Measurements from ENCODE around the gene ATG4B.
A peak's percentile ranks its signal among the peaks of the same experiment; 100 is the strongest.

Gene ATG4B

GRCh38 chr2:241598061-241598460 is 39.4 kb upstream of the ATG4B start:
- no peak overlapping the region for H3K4me3 ChIP-seq (ENCODE audit: control insufficient read depth, low read depth, low read length)
- peak; percentile 49 for DNase-seq (ENCODE audit: low read depth)

DNA sequence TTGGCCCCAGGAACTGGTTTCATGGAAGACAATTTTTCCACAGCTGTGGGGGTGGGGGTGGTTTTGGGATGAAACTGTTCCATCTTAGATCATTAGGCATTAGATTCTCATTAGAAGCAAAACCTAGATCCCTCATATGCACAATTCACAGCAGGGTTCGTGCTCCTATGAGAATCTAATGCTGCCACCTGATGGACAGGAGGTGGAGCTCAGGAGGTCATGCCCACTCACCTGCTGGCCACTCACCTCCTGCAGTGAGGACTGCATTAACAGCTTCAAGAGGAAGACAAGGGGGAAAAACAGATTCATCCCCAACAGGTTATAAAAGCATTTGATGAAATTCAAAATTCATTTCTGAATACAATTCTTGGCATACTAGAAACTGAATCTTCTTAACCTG is 39.0 kb upstream of the ATG4B start:
- TF ChIP-seq CTCF (conservative IDR thresholded peaks at IDR 0.05; ENCODE audit: control insufficient read depth, insufficient read depth, low read depth, low read length): no peak
- H3K4me3 ChIP-seq (ENCODE audit: control insufficient read depth, low read depth, low read length): no peak overlapping the region
- no peak for DNase-seq (ENCODE audit: low read depth)

More at GRCh38 chr2:241598061-241598460, 39.4 kb upstream of the ATG4B start:
- TF ChIP-seq CTCF (conservative IDR thresholded peaks at IDR 0.05; ENCODE audit: control insufficient read depth, insufficient read depth, low read depth, low read length): no peak

- DNase-seq (ENCODE audit: low read depth): no peak
- H3K4me3 ChIP-seq (ENCODE audit: control insufficient read depth, low read depth, low read length): no peak overlapping the region
- no peak for TF ChIP-seq CTCF (conservative IDR thresholded peaks at IDR 0.05; ENCODE audit: control insufficient read depth, insufficient read depth, low read depth, low read length)
These were observed 37.9 kb upstream of the ATG4B start for GRCh38 chr2:241599615-241600014.

DNA sequence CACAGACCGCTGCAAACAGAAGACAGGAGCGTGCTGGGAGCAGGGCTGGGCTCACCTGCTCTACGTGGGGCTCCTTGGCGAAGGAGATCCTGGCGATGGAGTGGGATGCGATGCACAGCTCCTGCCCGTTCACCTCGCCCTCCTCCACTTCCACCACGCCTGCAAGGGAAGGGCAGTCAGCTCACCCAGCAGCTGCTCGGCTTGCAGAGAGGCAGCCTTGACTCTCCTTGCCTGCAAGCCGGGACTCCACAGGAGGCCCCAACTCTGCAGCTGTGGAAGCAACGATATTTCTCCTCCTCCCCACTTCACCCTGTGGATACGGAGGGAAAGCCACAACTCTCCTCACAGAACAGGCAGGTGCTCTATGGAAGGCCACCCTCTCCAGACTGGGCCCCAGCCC is 35.7 kb upstream of the ATG4B start:
- no peak for DNase-seq (ENCODE audit: low read depth)

GRCh38 chr2:241602720-241603119 is 34.8 kb upstream of the ATG4B start:
- H3K4me3 ChIP-seq (ENCODE audit: control insufficient read depth, low read depth, low read length): no peak overlapping the region
- DNase-seq (ENCODE audit: low read depth): no peak
- no peak for TF ChIP-seq CTCF (conservative IDR thresholded peaks at IDR 0.05; ENCODE audit: control insufficient read depth, insufficient read depth, low read depth, low read length)

More for the DNA sequence above, 35.7 kb upstream of the ATG4B start:
- no peak overlapping the region for H3K4me3 ChIP-seq (ENCODE audit: control insufficient read depth, low read depth, low read length)
- TF ChIP-seq CTCF (conservative IDR thresholded peaks at IDR 0.05; ENCODE audit: control insufficient read depth, insufficient read depth, low read depth, low read length): no peak

- no peak for DNase-seq (ENCODE audit: low read depth)
- TF ChIP-seq CTCF (conservative IDR thresholded peaks at IDR 0.05; ENCODE audit: control insufficient read depth, insufficient read depth, low read depth, low read length): no peak
- H3K4me3 ChIP-seq (ENCODE audit: control insufficient read depth, low read depth, low read length): no peak overlapping the region
These were observed 33.8 kb upstream of the ATG4B start for GRCh38 chr2:241603686-241604085.

GRCh38 chr2:241606186-241606585 is 31.3 kb upstream of the ATG4B start:
- TF ChIP-seq CTCF (conservative IDR thresholded peaks at IDR 0.05; ENCODE audit: control insufficient read depth, insufficient read depth, low read depth, low read length): no peak
- H3K4me3 ChIP-seq (ENCODE audit: control insufficient read depth, low read depth, low read length): no peak overlapping the region
- no peak for DNase-seq (ENCODE audit: low read depth)
